K562 (cell line): ENCODE data around the gene SULT2B1. TPM values are rescaled to one million over a fixed set of nuclear protein-coding genes. Genes with fewer than 3 reads are reported as not detected.

ENCODE experiments used
- CEBPG ChIP-seq, 3 experiments: fragments of 200-800 bp in 1 of 3; sonication (Bioruptor generic) in 1 of 3; sonication (generic) in 1 of 3; formaldehyde crosslinking in 1 of 3; IDR thresholded peaks in 2 of 3; conservative IDR thresholded peaks in 1 of 3; 2 replicates each; pipeline versions ENCODE4 v1.6.1 to v1.8.0; 2016 to 2022; ENCODE audit warnings: missing compliant biosample characterization in 2 of 3, missing genetic modification characterization in 2 of 3, mild to moderate bottlenecking in 1 of 3, missing genetic modification reagents in 1 of 3
- DNMT1 ChIP-seq: fragments of 450-650 bp; IDR thresholded peaks from 2 replicates; pipeline ENCODE4 v1.6.1; 2016; ENCODE audit warnings: antibody characterized with exemption, mild to moderate bottlenecking
- ELF1 ChIP-seq: fragments of 200-800 bp; sonication (Bioruptor generic); IDR thresholded peaks from 2 replicates; pipeline ENCODE4 v1.6.1; 2016; ENCODE audit warnings: missing genetic modification characterization, missing compliant biosample characterization
- EP400 ChIP-seq: fragments of 450-650 bp; IDR thresholded peaks from 2 replicates; pipeline ENCODE4 v1.6.1; 2017; ENCODE audit warnings: antibody characterized with exemption, mild to moderate bottlenecking, moderate library complexity
- HDAC1 ChIP-seq, 2 experiments: fragments of 450-650 bp; IDR thresholded peaks; 2 replicates each; pipeline ENCODE4 v1.6.1; 2016 to 2017; ENCODE audit warnings: inconsistent platforms in 1 of 2, mild to moderate bottlenecking in 1 of 2, moderate library complexity in 1 of 2
- HES1 ChIP-seq: fragments of 450-650 bp; IDR thresholded peaks from 2 replicates; pipeline ENCODE4 v1.6.1; 2016; ENCODE audit warnings: low read depth, mild to moderate bottlenecking, moderate library complexity
- LCOR ChIP-seq: sonication (generic); formaldehyde crosslinking; IDR thresholded peaks from 2 replicates; pipeline ENCODE4 v1.8.0; 2022; ENCODE audit warnings: mild to moderate bottlenecking, missing genetic modification reagents
- NCOA1 ChIP-seq: fragments of 450-650 bp; IDR thresholded peaks from 2 replicates; pipeline ENCODE4 v1.6.1; 2016; ENCODE audit warnings: low read depth
- NCOR1 ChIP-seq: fragments of 450-650 bp; IDR thresholded peaks from 2 replicates; pipeline ENCODE4 v1.6.1; 2016; ENCODE audit warnings: mild to moderate bottlenecking, moderate library complexity
- NKRF ChIP-seq: fragments of 450-650 bp; IDR thresholded peaks from 2 replicates; pipeline ENCODE4 v1.6.1; 2016; ENCODE audit warnings: borderline replicate concordance
- NR2C1 ChIP-seq, 2 experiments: fragments of 450-650 bp; IDR thresholded peaks; 2 replicates each; pipeline ENCODE4 v1.6.1; 2017; ENCODE audit warnings: mild to moderate bottlenecking in 2 of 2, antibody characterized with exemption in 1 of 2, inconsistent platforms in 1 of 2, missing compliant biosample characterization in 1 of 2, missing genetic modification characterization in 1 of 2
- PCBP2 ChIP-seq: fragments of 200-400 bp; formaldehyde crosslinking; IDR thresholded peaks from 2 replicates; pipeline ENCODE4 v1.6.1; 2018; ENCODE audit warnings: low read length, low read depth, mild to moderate bottlenecking, moderate library complexity; ENCODE audit not compliant: poor library complexity, severe bottlenecking
- POLR2AphosphoS2 ChIP-seq: IDR thresholded peaks from 2 replicates; pipeline ENCODE4 v1.6.1; 2012; ENCODE audit warnings: low read length, improper control_type of control experiment
- SIRT6 ChIP-seq: IDR thresholded peaks from one replicate; pipeline ENCODE4 v1.6.1; 2012; ENCODE audit warnings: low read depth, mild to moderate bottlenecking, control low read depth, inconsistent platforms, low read length, moderate library complexity
- SRF ChIP-seq, 2 experiments: fragments of 250-450, 450-650 bp in 1 of 2; sonication (Bioruptor Pico) in 1 of 2; sonication (generic) in 1 of 2; formaldehyde crosslinking; IDR thresholded peaks; 2 replicates each; pipeline versions ENCODE4 v1.5.0 to v1.5.1; 2020 to 2022; ENCODE audit warnings: mild to moderate bottlenecking in 1 of 2, missing genetic modification reagents in 1 of 2
- TCF3 ChIP-seq: sonication (generic); formaldehyde crosslinking; IDR thresholded peaks from 2 replicates; pipeline ENCODE4 v1.4.0; 2020; ENCODE audit warnings: mild to moderate bottlenecking, missing genetic modification reagents
- THAP12 ChIP-seq: fragments of 250-450 bp; sonication (Bioruptor Pico); IDR thresholded peaks from 2 replicates; pipeline ENCODE4 v1.9.0; 2021; ENCODE audit warnings: mild to moderate bottlenecking, inconsistent platforms
- TOE1 ChIP-seq, 2 experiments: fragments of 450-650 bp in 1 of 2; sonication (generic) in 1 of 2; formaldehyde crosslinking in 1 of 2; IDR thresholded peaks; 2 replicates each; pipeline versions ENCODE4 v1.7.1 to v1.8.0; 2016 to 2022; ENCODE audit warnings: borderline replicate concordance in 2 of 2, mild to moderate bottlenecking in 2 of 2, antibody characterized with exemption in 1 of 2, inconsistent platforms in 1 of 2, low read depth in 1 of 2, missing genetic modification reagents in 1 of 2, moderate library complexity in 1 of 2
- ZBTB17 ChIP-seq: fragments of 450-650 bp; formaldehyde crosslinking; IDR thresholded peaks from 2 replicates; pipeline ENCODE4 v1.4.0; 2020; ENCODE audit warnings: mild to moderate bottlenecking
- ZKSCAN3 ChIP-seq: fragments of 250-450 bp; sonication (Bioruptor Pico); IDR thresholded peaks from 2 replicates; pipeline ENCODE4 v1.4.0; 2020
- ZNF197 ChIP-seq: fragments of 200-800 bp; sonication (Bioruptor generic); IDR thresholded peaks from 2 replicates; pipeline ENCODE4 v1.6.1; 2016; ENCODE audit warnings: low read depth, missing genetic modification characterization, missing compliant biosample characterization
- ZNF217 ChIP-seq: sonication (generic); formaldehyde crosslinking; IDR thresholded peaks from 2 replicates; pipeline ENCODE4 v1.8.0; 2022; ENCODE audit warnings: mild to moderate bottlenecking, missing genetic modification reagents
- ZNF561 ChIP-seq: fragments of 450-650 bp; formaldehyde crosslinking; conservative IDR thresholded peaks from 2 replicates; pipeline ENCODE4 v1.4.0; 2020; ENCODE audit warnings: mild to moderate bottlenecking, moderate library complexity
- polyA plus RNA-seq, 8 experiments: library from polyadenylated mRNA; depleted of rRNA in 4 of 8; stranded (reverse) in 5 of 8; unstranded in 3 of 8; fragments of >200 nt; fragmentation: Nextera tagmentation in 2 of 8; fragmentation: Illumina TruSeq in 1 of 8; extraction: Ambion mirVana in 2 of 8; extraction: Trizol in 1 of 8; gene quantifications; 2 replicates each; pipeline versions ENCODE4 v1.2.1 to v1.2.3, GENCODE V29; 2011 to 2014; ENCODE audit warnings: inconsistent platforms in 1 of 8, missing spikeins in 1 of 8
- total RNA-seq, 7 experiments: library from RNA; depleted of rRNA in 6 of 7; stranded (reverse); fragments of >200 nt in 6 of 7; fragmentation: Illumina TruSeq in 2 of 7; extraction: Trizol in 2 of 7; gene quantifications; 2 replicates each; pipeline versions ENCODE4 v1.2.1 to v1.2.3, GENCODE V29; 2011 to 2021; ENCODE audit warnings: low replicate concordance in 1 of 7

SULT2B1 gene
- total and polyA plus RNA-seq, 9 of the 15 experiments (the other 6 are each of a cell fraction or from before 2014, with no cell fraction given): 0.09 to 0.62 (median 0.22) TPM; not detected in 2

- TF ChIP-seq HES1 (peak; percentile 51; the same call in 1 of the 2 replicates), TOE1 (IDR thresholded peaks at IDR 0.05; ENCODE audit: borderline replicate concordance) (0 out of 2 replicates have a peak, but pooled peaks have one; percentile 14), TOE1 (CRISPR knock-in tag; IDR thresholded peaks at IDR 0.05; ENCODE audit: borderline replicate concordance, low read depth) (no peak; the same call in 1 of the 2 replicates), LCOR (CRISPR knock-in tag) (no peak), NKRF (0 out of 2 replicates have a peak, but pooled peaks have one; percentile 41), THAP12 (no peak), NR2C1 (IDR thresholded peaks at IDR 0.05) (peak; percentile 56; the same call in 1 of the 2 replicates), NR2C1 (tag; IDR thresholded peaks at IDR 0.05) (peak; percentile 76), HDAC1 (IDR thresholded peaks at IDR 0.05) (peak in 1 of 2 experiments; percentile 65; a peak in 2 of 4 replicates), NCOR1 (no peak), ZNF197 (CRISPR knock-in tag) (0 out of 2 replicates have a peak, but pooled peaks have one; percentile 60), ZNF217 (CRISPR knock-in tag) (no peak), CEBPG (CRISPR knock-in tag; IDR thresholded peaks at IDR 0.05) (no peak), CEBPG (tag; conservative IDR thresholded peaks at IDR 0.05 in 1 of 2, IDR thresholded peaks at IDR 0.05 in 1 of 2) (peak in 1 of 2 experiments; percentile 62; a peak in 1 of 4 replicates), EP400 (no peak; the same call in 1 of the 2 replicates), ZBTB17 (CRISPR knock-in tag) (no peak), PCBP2 (no peak), ELF1 (tag) (no peak), POLR2AphosphoS2 (no peak), ZKSCAN3 (CRISPR knock-in tag) (no peak), ZNF561 (CRISPR knock-in tag) (no peak), SRF (CRISPR knock-in tag; IDR thresholded peaks at IDR 0.05) (no peak), TCF3 (CRISPR knock-in tag) (no peak), SIRT6 (no peak), DNMT1 (no peak), NCOA1 (peak; percentile 23; the same call in 1 of the 2 replicates)
Measured at GRCh38 chr19:48623556-48624066, 71.6 kb downstream of the SULT2B1 start (continued).
